ENCODE data around the gene RALB.
A peak's percentile ranks its signal among the peaks of the same experiment; 100 is the strongest.
"Not testable (repeated sequence)": the region's sequence is repeated elsewhere in the genome, so short reads cannot be mapped to it uniquely, and the experiment has no call there.

Gene RALB

GRCh38 chr2:120319123-120319522, 66.5 kb downstream of the RALB start:
- DNase-seq, result no peak

GRCh38 chr2:120319686-120320317, 67.2 kb downstream of the RALB start:
- DNase-seq, result no peak

- DNase-seq, result no peak
These were observed 67.7 kb downstream of the RALB start for GRCh38 chr2:120320318-120320851.

GRCh38 chr2:120320887-120321556, 68.4 kb downstream of the RALB start:
- DNase-seq, result not testable (repeated sequence)

GRCh38 chr2:120321721-120322284, 69.2 kb downstream of the RALB start:
- DNase-seq, result no peak

GRCh38 chr2:120322329-120322728, 69.7 kb downstream of the RALB start:
- DNase-seq, result no peak

- no peak for DNase-seq
These were observed 70.6 kb downstream of the RALB start for GRCh38 chr2:120323214-120323613.

- DNase-seq, result no peak
These were observed 71.3 kb downstream of the RALB start for GRCh38 chr2:120323807-120324399.

- DNase-seq, result no peak
These were observed 72.3 kb downstream of the RALB start for GRCh38 chr2:120324933-120325332.

GRCh38 chr2:120326066-120326465, 73.4 kb downstream of the RALB start:
- no peak for DNase-seq

GRCh38 chr2:120330946-120331822, 78.5 kb downstream of the RALB start:
- no peak for DNase-seq

GRCh38 chr2:120331903-120332302, 79.3 kb downstream of the RALB start:
- no peak for DNase-seq

GRCh38 chr2:120332384-120332783, 79.7 kb downstream of the RALB start:
- DNase-seq, result no peak

GRCh38 chr2:120334068-120334467, 81.4 kb downstream of the RALB start:
- DNase-seq, result no peak

- DNase-seq, result no peak
These were observed 84.1 kb downstream of the RALB start for GRCh38 chr2:120336749-120337148.

- DNase-seq, result no peak
These were observed 85.4 kb downstream of the RALB start for GRCh38 chr2:120338015-120338414.

- DNase-seq, result no peak
These were observed 89.3 kb downstream of the RALB start for GRCh38 chr2:120341977-120342376.

GRCh38 chr2:120342446-120342845, 89.8 kb downstream of the RALB start:
- no peak for DNase-seq

- no peak for DNase-seq
These were observed 90.4 kb downstream of the RALB start for GRCh38 chr2:120343100-120343432.

- DNase-seq, result peak; percentile 90
These were observed 90.9 kb downstream of the RALB start for GRCh38 chr2:120343433-120344105.
